ENCODE measurements around the gene DDIT3. TPM values are rescaled to one million over a fixed set of nuclear protein-coding genes. Genes with fewer than 3 reads are reported as not detected.

Gene DDIT3
- total and polyA plus RNA-seq, 2 of the 13 experiments (the other 11 are each of a cell fraction or from before 2014, with no cell fraction given): 27.5 to 48.7 TPM

GRCh38 chr12:57497223-57498131, 22.8 kb downstream of the DDIT3 start:
- TF ChIP-seq HDAC1 (CRISPR knock-in tag; IDR thresholded peaks at IDR 0.05) (no peak), CHD2 (IDR thresholded peaks at IDR 0.05; ENCODE audit: low read depth, low read length) (no peak), POLR2G (IDR thresholded peaks at IDR 0.05; ENCODE audit: low read depth, low read length) (0 out of 2 replicates have a peak, but pooled peaks have one; percentile 35), ZNF850 (CRISPR knock-in tag; conservative IDR thresholded peaks at IDR 0.05) (no peak), ZBTB20 (CRISPR knock-in tag; IDR thresholded peaks at IDR 0.05; ENCODE audit: borderline replicate concordance, low read depth) (no peak), RBFOX2 (IDR thresholded peaks at IDR 0.05; ENCODE audit: low read depth, low read length) (peak; percentile 64), RBM22 (optimal IDR thresholded peaks at IDR 0.05; ENCODE audit: low read length) (peak; percentile 67), POLR2A (IDR thresholded peaks at IDR 0.05; ENCODE audit: insufficient read depth in 1 of 2, low read depth in 2 of 2, low read length in 2 of 2) (peak in 1 of 2 experiments; percentile 8; a peak in 1 of 4 replicates), NONO (IDR thresholded peaks at IDR 0.05) (no peak), NONO (CRISPR knock-in tag; conservative IDR thresholded peaks at IDR 0.05) (no peak), PPARG (CRISPR knock-in tag; conservative IDR thresholded peaks at IDR 0.05) (no peak), RBAK (CRISPR knock-in tag; IDR thresholded peaks at IDR 0.05) (no peak), KDM1A (CRISPR knock-in tag; IDR thresholded peaks at IDR 0.05) (no peak), MXD4 (CRISPR knock-in tag; IDR thresholded peaks at IDR 0.05) (no peak), KLF12 (CRISPR knock-in tag; IDR thresholded peaks at IDR 0.05; ENCODE audit: borderline replicate concordance) (no peak), ZNF589 (CRISPR knock-in tag; conservative IDR thresholded peaks at IDR 0.05) (no peak)
- ATAC-seq (no peak), FAIRE-seq (no peak), DNase-seq (ENCODE audit: low spot score) (no peak)
- peaks cover 20 to 54% of the 10 kb centered on the region in 2 experiments; a peak in 4 of 5 replicates for H3K36me3 ChIP-seq (replicated peaks in 1 of 2; ENCODE audit: control insufficient read depth in 1 of 2, insufficient read depth in 2 of 2, low read length in 2 of 2)
- no peak overlapping the region for H3K27ac ChIP-seq (ENCODE audit: extremely low read length, insufficient read depth, low read length)
- no peak overlapping the region for H3K9ac ChIP-seq (ENCODE audit: insufficient read depth, low read depth, low read length)
- no peak overlapping the region for H2AFZ ChIP-seq (ENCODE audit: low read length)
- H3K79me2 ChIP-seq (ENCODE audit: insufficient read depth, low read length): no peaks in the 10 kb centered on the region
- H3K4me1 ChIP-seq (ENCODE audit: insufficient read depth, low read length): peaks cover 10% of the 10 kb centered on the region
- CTCF ChIA-PET (ENCODE audit: low intra/inter-chr PET ratio, low total read pairs): no interaction called here
- H4K20me1 ChIP-seq (ENCODE audit: insufficient read depth, low read length): peaks cover 4% of the 10 kb centered on the region
- POLR2A ChIA-PET: interaction anchor here (0.6 to 1.3 kb wide), 2 partner anchors 12 to 134 kb away, joined by 3 read pairs; no protein-coding TSS in a partner anchor
- no peaks in the 10 kb centered on the region for H3K27me3 ChIP-seq (ENCODE audit: control insufficient read depth in 1 of 2, insufficient read depth in 2 of 2, low read length in 2 of 2)
- H3K9me3 ChIP-seq (ENCODE audit: low read length): no peaks in the 10 kb centered on the region
- H3K4me3 ChIP-seq (replicated peaks in 1 of 3; ENCODE audit: insufficient read depth in 1 of 3, low read depth in 2 of 3, low read length in 3 of 3): no peak overlapping the region
- 97% methylated on average over 11 of the region's 12 CpGs for WGBS (ENCODE audit: low lambda C conversion rate)
- intact Hi-C loops (cut with micrococcal nuclease; ENCODE audit: unreplicated experiment): no loop called here
- in situ Hi-C loops (cut with HindIII; ENCODE audit: extremely low pct_ligation_motif_present, low pct_unique_long_range_greater_than_20kb): no loop called here
- BruUV-seq (replicated peaks): TSS peak; percentile 19
- no peak overlapping the region for H3K4me2 ChIP-seq (ENCODE audit: low read depth, low read length)

All from HepG2 (cell line).